ENCODE measurements around the gene SNX7. TPM values are rescaled to one million over a fixed set of nuclear protein-coding genes. Genes with fewer than 3 reads are reported as not detected.

The SNX7 gene
- total and polyA plus RNA-seq, 2 donors (not counting 1 experiment from before 2014, with no cell fraction given), result not detected

GRCh38 chr1:98741164-98741563 lies 79.6 kb downstream of the SNX7 start:
- H3K27ac ChIP-seq (ENCODE audit: low read length in 2 of 2), result no peak overlapping the region
- Mint-ChIP-seq H3K4me3 (no peak overlapping the region), H3K27ac (no peak overlapping the region), H3K9me3 (ENCODE audit: insufficient read depth) (no peaks in the 10 kb centered on the region), H3K27me3 (peaks cover 3% of the 10 kb centered on the region), H3K4me1 (no peaks in the 10 kb centered on the region)
- no peak overlapping the region for H2AFZ ChIP-seq (ENCODE audit: insufficient read depth, low read depth, low read length, poor library complexity, severe bottlenecking)
- intact Hi-C loops (cut with micrococcal nuclease), result no loop called here
- no peak overlapping the region for H3K4me2 ChIP-seq (replicated peaks; ENCODE audit: low read depth, low read length, poor library complexity, severe bottlenecking)
- no peak for TF ChIP-seq EZH2 (IDR thresholded peaks at IDR 0.05; ENCODE audit: borderline replicate concordance, insufficient read depth, low read depth, low read length, poor library complexity, severe bottlenecking)
- TF ChIP-seq, protein P1, sequence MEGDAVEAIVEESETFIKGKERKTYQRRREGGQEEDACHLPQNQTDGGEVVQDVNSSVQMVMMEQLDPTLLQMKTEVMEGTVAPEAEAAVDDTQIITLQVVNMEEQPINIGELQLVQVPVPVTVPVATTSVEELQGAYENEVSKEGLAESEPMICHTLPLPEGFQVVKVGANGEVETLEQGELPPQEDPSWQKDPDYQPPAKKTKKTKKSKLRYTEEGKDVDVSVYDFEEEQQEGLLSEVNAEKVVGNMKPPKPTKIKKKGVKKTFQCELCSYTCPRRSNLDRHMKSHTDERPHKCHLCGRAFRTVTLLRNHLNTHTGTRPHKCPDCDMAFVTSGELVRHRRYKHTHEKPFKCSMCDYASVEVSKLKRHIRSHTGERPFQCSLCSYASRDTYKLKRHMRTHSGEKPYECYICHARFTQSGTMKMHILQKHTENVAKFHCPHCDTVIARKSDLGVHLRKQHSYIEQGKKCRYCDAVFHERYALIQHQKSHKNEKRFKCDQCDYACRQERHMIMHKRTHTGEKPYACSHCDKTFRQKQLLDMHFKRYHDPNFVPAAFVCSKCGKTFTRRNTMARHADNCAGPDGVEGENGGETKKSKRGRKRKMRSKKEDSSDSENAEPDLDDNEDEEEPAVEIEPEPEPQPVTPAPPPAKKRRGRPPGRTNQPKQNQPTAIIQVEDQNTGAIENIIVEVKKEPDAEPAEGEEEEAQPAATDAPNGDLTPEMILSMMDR (IDR thresholded peaks at IDR 0.05), result no peak
- H3K79me2 ChIP-seq (ENCODE audit: control insufficient read depth, insufficient read depth, low read length), result no peaks in the 10 kb centered on the region
- no peaks in the 10 kb centered on the region for H4K20me1 ChIP-seq (ENCODE audit: control insufficient read depth, insufficient read depth, low read length, poor library complexity, severe bottlenecking)
- no peak overlapping the region for H3K4me3 ChIP-seq (ENCODE audit: control extremely low read depth in 1 of 5, extremely low read depth in 1 of 5, insufficient read depth in 1 of 5, low read depth in 2 of 5, low read length in 4 of 5)
- H3K9ac ChIP-seq (ENCODE audit: low read length), result no peak overlapping the region
- no peaks in the 10 kb centered on the region for H3K27me3 ChIP-seq (replicated peaks in 1 of 4; ENCODE audit: control extremely low read depth in 1 of 4, control insufficient read depth in 3 of 4, insufficient read depth in 4 of 4, low read length in 3 of 4)
- H3K36me3 ChIP-seq (replicated peaks in 1 of 2; ENCODE audit: control extremely low read depth in 1 of 2, control insufficient read depth in 1 of 2, extremely low read depth in 1 of 2, insufficient read depth in 2 of 2, low read length in 1 of 2), result no peaks in the 10 kb centered on the region
- H3K4me1 ChIP-seq (ENCODE audit: control insufficient read depth in 2 of 2, insufficient read depth in 2 of 2, low read length in 2 of 2), result no peaks in the 10 kb centered on the region
- no CpG with 5 or more reads among the region's 1 CpG for WGBS (ENCODE audit: insufficient coverage)
- DNase-seq (no peak), ATAC-seq (ENCODE audit: low read depth) (no peak)
- H3K9me3 ChIP-seq (ENCODE audit: control extremely low read depth in 1 of 3, control insufficient read depth in 2 of 3, insufficient read depth in 1 of 3, low read length in 2 of 3), result no peaks in the 10 kb centered on the region
- ChIA-PET POLR2A (no interaction called here), CTCF (no interaction called here)

DNA sequence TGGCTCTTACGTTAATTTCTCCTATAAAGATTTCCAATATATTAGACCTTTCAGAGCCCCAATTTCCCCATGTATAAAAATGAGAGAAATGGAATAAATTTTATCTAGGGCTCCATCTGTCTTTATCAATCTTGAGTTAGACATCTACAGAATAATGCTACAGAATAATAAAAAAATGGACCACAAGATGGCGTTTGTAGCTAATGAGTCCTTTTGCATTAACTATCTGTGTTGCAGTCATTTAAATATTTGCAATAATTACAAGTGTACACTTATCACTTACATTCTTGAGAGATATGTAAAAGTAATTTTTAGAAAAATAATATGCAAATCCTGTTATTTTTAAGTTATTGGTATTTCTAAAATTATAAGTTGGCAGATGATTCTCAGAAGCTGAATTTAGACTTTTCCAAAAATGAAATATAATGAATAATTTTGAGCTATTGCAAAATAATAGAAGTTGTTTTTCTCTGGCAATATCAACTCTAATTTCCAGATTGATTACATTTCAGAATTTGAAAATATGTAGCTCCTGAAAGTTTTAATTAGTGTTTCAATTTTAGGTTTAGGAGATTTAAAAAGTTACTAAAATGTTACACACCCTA lies 87.7 kb downstream of the SNX7 start:
- H3K79me2 ChIP-seq (ENCODE audit: control insufficient read depth, insufficient read depth, low read length), result no peaks in the 10 kb centered on the region
- no peaks in the 10 kb centered on the region for H4K20me1 ChIP-seq (ENCODE audit: control insufficient read depth, insufficient read depth, low read length, poor library complexity, severe bottlenecking)
- ATAC-seq (ENCODE audit: low read depth) (no peak), DNase-seq (peak; percentile 18)
- Mint-ChIP-seq H3K27me3 (no peaks in the 10 kb centered on the region), H3K4me3 (no peak overlapping the region), H3K9me3 (ENCODE audit: insufficient read depth) (no peaks in the 10 kb centered on the region), H3K4me1 (no peaks in the 10 kb centered on the region), H3K27ac (no peak overlapping the region)
- no peaks in the 10 kb centered on the region for H3K36me3 ChIP-seq (replicated peaks in 1 of 2; ENCODE audit: control extremely low read depth in 1 of 2, control insufficient read depth in 1 of 2, extremely low read depth in 1 of 2, insufficient read depth in 2 of 2, low read length in 1 of 2)
- CTCF ChIA-PET, result interaction anchor here (0.6 to 3.0 kb wide), 11 partner anchors 9 to 958 kb away, joined by 3 to 9 read pairs (median 3); no protein-coding TSS in a partner anchor
- H3K9ac ChIP-seq (ENCODE audit: low read length), result no peak overlapping the region
- no peak overlapping the region for H3K27ac ChIP-seq (ENCODE audit: low read length in 2 of 2)
- POLR2A ChIA-PET, result no interaction called here
- H2AFZ ChIP-seq (ENCODE audit: insufficient read depth, low read depth, low read length, poor library complexity, severe bottlenecking), result no peak overlapping the region
- no peak overlapping the region for H3K4me2 ChIP-seq (replicated peaks; ENCODE audit: low read depth, low read length, poor library complexity, severe bottlenecking)
- TF ChIP-seq EZH2 (IDR thresholded peaks at IDR 0.05; ENCODE audit: borderline replicate concordance, insufficient read depth, low read depth, low read length, poor library complexity, severe bottlenecking), result no peak
- TF ChIP-seq, protein P1 (IDR thresholded peaks at IDR 0.05), result peak; percentile 55
- no peak overlapping the region for H3K4me3 ChIP-seq (ENCODE audit: control extremely low read depth in 1 of 5, extremely low read depth in 1 of 5, insufficient read depth in 1 of 5, low read depth in 2 of 5, low read length in 4 of 5)
- H3K27me3 ChIP-seq (replicated peaks in 1 of 4; ENCODE audit: control extremely low read depth in 1 of 4, control insufficient read depth in 3 of 4, insufficient read depth in 4 of 4, low read length in 3 of 4), result no peaks in the 10 kb centered on the region
- no peaks in the 10 kb centered on the region for H3K4me1 ChIP-seq (ENCODE audit: control insufficient read depth in 2 of 2, insufficient read depth in 2 of 2, low read length in 2 of 2)
- WGBS (ENCODE audit: insufficient coverage), result no CpG with 5 or more reads among the region's 2 CpGs
- intact Hi-C loops (cut with micrococcal nuclease), result no loop called here
- no peaks in the 10 kb centered on the region for H3K9me3 ChIP-seq (ENCODE audit: control extremely low read depth in 1 of 3, control insufficient read depth in 2 of 3, insufficient read depth in 1 of 3, low read length in 2 of 3)
